Measurements from ENCODE around the gene PDGFB.

Gene PDGFB

DNA sequence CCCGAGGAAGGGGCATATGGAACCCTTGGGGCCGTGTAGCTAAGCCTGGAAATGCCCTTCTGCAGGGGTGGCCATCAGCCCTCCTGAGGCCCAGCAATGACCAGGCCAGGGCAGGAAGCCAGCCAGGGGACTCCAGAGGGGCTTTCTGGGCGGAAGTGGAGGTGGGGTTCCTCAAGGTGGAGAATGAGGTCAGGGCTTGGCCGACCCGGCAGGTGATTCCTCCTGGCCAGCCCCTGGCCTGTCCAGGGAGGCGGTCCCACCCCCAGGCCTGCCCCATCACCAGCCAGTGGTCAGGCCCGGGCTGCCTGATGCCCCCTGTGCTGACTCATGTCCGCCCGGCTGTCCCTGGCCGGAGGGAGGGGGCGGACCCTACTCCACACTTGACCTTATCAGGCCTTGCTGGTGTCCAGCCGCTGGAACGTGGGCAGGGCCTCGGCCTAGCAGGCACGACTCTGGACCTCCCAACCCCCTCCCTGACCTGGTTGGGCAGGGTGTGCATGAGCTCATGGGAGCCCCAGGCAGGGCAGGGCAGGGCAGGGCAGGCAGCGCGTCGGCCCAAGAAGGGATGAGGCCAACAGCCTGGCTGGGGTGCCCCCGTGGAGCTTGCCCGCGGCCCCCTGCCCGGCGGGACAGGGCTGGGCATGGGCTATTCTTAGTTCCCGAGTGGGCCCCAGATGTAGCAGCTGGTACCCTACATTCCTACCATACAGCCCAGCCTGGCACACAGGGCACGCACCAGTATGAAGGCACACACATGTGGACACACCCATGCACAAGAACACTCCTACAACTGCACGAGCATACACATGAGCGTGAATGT lies 38.8 kb upstream of the PDGFB start:
- no peak for DNase-seq (ENCODE audit: low read depth)
- TF ChIP-seq, protein P1, sequence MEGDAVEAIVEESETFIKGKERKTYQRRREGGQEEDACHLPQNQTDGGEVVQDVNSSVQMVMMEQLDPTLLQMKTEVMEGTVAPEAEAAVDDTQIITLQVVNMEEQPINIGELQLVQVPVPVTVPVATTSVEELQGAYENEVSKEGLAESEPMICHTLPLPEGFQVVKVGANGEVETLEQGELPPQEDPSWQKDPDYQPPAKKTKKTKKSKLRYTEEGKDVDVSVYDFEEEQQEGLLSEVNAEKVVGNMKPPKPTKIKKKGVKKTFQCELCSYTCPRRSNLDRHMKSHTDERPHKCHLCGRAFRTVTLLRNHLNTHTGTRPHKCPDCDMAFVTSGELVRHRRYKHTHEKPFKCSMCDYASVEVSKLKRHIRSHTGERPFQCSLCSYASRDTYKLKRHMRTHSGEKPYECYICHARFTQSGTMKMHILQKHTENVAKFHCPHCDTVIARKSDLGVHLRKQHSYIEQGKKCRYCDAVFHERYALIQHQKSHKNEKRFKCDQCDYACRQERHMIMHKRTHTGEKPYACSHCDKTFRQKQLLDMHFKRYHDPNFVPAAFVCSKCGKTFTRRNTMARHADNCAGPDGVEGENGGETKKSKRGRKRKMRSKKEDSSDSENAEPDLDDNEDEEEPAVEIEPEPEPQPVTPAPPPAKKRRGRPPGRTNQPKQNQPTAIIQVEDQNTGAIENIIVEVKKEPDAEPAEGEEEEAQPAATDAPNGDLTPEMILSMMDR (IDR thresholded peaks at IDR 0.05; ENCODE audit: control insufficient read depth, insufficient read depth, low read depth, low read length, missing control alignments) = no peak
- H3K4me3 ChIP-seq (ENCODE audit: control insufficient read depth, low read depth, low read length) = no peak overlapping the region

DNA sequence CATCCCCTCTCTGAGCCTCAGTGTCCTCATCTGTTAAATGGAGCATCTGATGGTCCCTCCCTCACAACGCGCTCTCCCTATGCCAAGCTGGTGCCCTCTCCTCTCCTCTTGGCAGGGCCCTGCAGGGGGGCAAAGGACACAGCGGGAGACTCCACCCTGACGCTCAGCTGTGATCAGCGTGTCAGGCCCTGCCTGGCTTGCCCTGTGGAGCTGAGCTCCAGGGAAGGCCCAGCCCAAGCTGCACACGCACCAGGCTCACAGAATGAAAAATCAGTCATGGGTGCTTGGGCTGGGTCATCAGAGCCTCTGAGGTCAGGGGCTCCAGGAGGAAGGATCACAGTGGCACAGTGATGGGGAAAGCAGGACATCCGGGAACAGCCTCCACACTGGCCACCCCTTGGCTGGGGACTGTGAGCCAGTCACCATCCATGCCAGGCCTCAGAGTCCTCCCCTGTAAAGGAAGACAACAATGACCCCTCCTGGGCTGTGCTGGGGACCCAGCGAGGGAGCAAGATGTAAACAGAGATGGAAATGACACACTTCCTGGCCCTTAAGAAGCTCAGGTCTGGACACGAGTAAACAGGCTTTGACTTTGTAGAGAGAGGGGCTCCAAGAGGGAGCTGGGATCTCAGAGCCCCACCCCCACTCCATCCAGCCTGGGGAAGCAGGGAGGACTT lies 38.0 kb upstream of the PDGFB start:
- H3K4me3 ChIP-seq (ENCODE audit: control insufficient read depth, low read depth, low read length) = no peak overlapping the region
- DNase-seq (ENCODE audit: low read depth) = no peak
- TF ChIP-seq, protein P1 (IDR thresholded peaks at IDR 0.05; ENCODE audit: control insufficient read depth, insufficient read depth, low read depth, low read length, missing control alignments) = no peak

DNA sequence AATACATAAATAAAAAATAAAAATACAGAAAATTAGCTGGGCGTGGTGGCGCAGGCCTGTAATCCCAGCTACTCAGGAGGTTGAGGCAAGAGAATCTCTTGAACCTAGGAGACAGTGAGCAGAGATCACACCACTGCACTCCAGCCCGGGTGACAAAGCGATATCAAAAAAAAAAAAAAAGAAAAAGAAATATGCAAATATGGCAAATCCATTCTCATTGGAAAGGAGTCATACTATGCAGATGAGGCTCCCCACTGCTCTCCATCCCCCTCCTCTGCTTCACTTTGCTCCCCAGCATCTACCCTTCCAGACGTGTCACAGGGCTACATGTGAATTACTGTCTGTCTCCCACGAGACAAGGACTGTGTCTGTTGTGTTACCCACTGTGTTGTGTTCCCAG lies 36.3 kb upstream of the PDGFB start:
- TF ChIP-seq, protein P1 (IDR thresholded peaks at IDR 0.05; ENCODE audit: control insufficient read depth, insufficient read depth, low read depth, low read length, missing control alignments) = no peak

DNA sequence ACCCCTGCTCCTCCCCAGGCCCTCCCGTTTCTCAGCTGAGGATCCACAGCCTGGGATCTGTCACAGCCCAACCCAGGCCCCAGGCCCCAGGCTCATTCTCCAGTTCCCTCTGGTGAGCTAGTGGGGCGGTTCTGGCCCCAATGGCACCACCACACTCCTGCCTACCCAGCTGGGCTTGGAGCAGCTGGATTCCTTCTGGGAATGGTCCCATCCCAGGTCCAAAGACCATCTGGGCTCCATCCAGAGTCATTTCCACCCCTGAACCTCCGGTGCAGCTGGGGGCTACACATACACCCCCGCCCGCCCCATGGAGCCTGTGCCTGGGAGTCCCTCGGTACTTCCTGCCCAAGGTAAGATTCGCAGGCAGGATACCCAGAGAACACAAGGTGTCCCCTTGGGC lies 35.5 kb upstream of the PDGFB start:
- TF ChIP-seq, protein P1 (IDR thresholded peaks at IDR 0.05; ENCODE audit: control insufficient read depth, insufficient read depth, low read depth, low read length, missing control alignments) = no peak
- no peak for DNase-seq (ENCODE audit: low read depth)
- no peak overlapping the region for H3K4me3 ChIP-seq (ENCODE audit: control insufficient read depth, low read depth, low read length)

More for the DNA sequence above, 36.3 kb upstream of the PDGFB start:
- no peak overlapping the region for H3K4me3 ChIP-seq (ENCODE audit: control insufficient read depth, low read depth, low read length)
- DNase-seq (ENCODE audit: low read depth) = no peak

DNA sequence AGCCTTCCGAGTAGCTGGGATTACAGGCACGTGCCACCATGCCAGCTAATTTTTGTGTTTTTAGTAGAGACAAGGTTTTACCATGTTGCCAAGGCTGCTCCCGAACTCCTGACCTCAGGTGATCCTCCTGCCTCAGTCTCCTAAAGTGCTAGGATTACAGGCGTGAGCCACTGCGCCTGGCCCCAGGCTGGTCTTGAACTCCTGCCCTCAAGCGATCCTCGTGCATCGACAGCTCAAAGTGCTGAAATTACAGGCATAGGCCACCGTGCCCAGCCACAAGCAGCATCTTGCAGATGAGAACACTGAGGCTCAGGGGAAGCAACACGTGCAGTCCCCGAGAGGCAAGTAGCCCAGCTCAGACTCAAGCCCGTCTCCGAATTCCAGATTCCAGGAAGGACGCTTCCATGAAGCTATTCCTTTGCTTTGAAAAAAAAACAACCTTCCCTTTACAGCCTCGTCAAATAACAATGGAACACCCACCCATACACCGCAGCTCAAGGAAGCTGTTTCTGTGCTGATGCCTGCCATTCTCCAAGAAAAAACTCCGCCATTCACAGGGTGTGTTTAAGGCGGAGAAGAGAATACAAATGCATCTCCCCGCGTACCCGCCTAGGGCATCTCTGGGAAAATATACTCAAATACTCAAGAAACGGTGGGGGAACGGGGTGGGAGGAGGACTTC lies 34.5 kb upstream of the PDGFB start:
- no peak overlapping the region for H3K4me3 ChIP-seq (ENCODE audit: control insufficient read depth, low read depth, low read length)
- no peak for DNase-seq (ENCODE audit: low read depth)
- TF ChIP-seq, protein P1 (IDR thresholded peaks at IDR 0.05; ENCODE audit: control insufficient read depth, insufficient read depth, low read depth, low read length, missing control alignments) = no peak

DNA sequence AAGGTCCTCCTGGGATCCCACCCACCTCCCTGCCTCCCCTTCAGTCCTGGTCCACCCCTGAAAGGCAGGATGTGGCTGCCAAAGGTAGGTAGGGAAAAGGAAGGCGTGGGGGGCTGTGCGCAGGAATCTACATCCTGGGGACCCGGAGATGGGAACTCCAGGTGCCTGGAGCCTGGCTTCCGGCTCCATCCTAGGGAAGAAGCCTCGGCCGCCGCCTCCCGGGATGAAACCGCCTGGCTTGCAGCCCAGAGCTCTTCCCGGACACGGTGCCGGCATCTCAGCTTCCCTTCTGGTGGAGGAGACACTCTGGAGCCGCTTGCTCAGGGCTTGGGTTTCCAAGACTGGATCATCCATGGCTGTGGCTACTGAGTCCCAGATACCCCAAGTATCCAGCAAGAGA lies 33.3 kb upstream of the PDGFB start:
- TF ChIP-seq, protein P1 (IDR thresholded peaks at IDR 0.05; ENCODE audit: control insufficient read depth, insufficient read depth, low read depth, low read length, missing control alignments) = no peak
- no peak for DNase-seq (ENCODE audit: low read depth)
- H3K4me3 ChIP-seq (ENCODE audit: control insufficient read depth, low read depth, low read length) = no peak overlapping the region

Measured in AG09309 (cell line).